Osteocyte (in vitro differentiated cells): ENCODE results near the gene FAM200B. TPM values are rescaled to one million over a fixed set of nuclear protein-coding genes. Genes with fewer than 3 reads are reported as not detected.

Experiments used
- DNase-seq: peaks from one replicate; pipeline ENCODE4 v3.0.0; 2021; ENCODE audit warnings: mixed read lengths; ENCODE audit not compliant: unreplicated experiment; ENCODE audit errors: extremely low spot score
- H3K27ac Mint-ChIP-seq: one replicate; pipeline ENCODE4 v1.8.0; 2021; ENCODE audit warnings: mild to moderate bottlenecking, mixed read lengths; ENCODE audit not compliant: unreplicated experiment
- H3K27me3 Mint-ChIP-seq: one replicate; pipeline ENCODE4 v1.8.0; 2021; ENCODE audit warnings: mixed read lengths; ENCODE audit not compliant: unreplicated experiment
- H3K36me3 Mint-ChIP-seq: one replicate; pipeline ENCODE4 v1.8.0; 2021; ENCODE audit warnings: mixed read lengths; ENCODE audit not compliant: unreplicated experiment
- H3K4me1 Mint-ChIP-seq: one replicate; pipeline ENCODE4 v1.8.0; 2021; ENCODE audit warnings: mixed read lengths; ENCODE audit not compliant: unreplicated experiment
- H3K4me3 Mint-ChIP-seq: one replicate; pipeline ENCODE4 v1.8.0; 2021; ENCODE audit warnings: mild to moderate bottlenecking, moderate library complexity, mixed read lengths; ENCODE audit not compliant: unreplicated experiment
- H3K9me3 Mint-ChIP-seq: one replicate; pipeline ENCODE4 v1.8.0; 2021; ENCODE audit warnings: mixed read lengths; ENCODE audit not compliant: unreplicated experiment
- CTCF ChIP-seq: fragments of 200-600 bp; sonication (generic); IDR thresholded peaks from 2 replicates; pipeline ENCODE4 v1.5.0; 2021; ENCODE audit warnings: antibody characterized with exemption, mild to moderate bottlenecking, moderate library complexity
- total RNA-seq: library from RNA; stranded (reverse); gene quantifications from 2 replicates; pipeline ENCODE4 v1.2.1, GENCODE V29; 2021

FAM200B gene
- total RNA-seq, 1 donor from 2014 or later = 45.0 TPM

- Mint-ChIP-seq H3K4me3 (peak overlapping the region; percentile 96), H3K4me1 (peaks cover 65% of the 10 kb centered on the region), H3K27me3 (no peaks in the 10 kb centered on the region), H3K36me3 (no peaks in the 10 kb centered on the region), H3K27ac (peak overlapping the region; percentile 100), H3K9me3 (no peaks in the 10 kb centered on the region)
- no peak for DNase-seq
- no peak for TF ChIP-seq CTCF
These were observed 26.9 kb upstream of the FAM200B start for GRCh38 chr4:15654593-15655222.

GRCh38 chr4:15655223-15656037, 26.2 kb upstream of the FAM200B start, which contains the start of gene FBXL5:
Gene FBXL5, minus strand, starts transcription at chr4:15655357. Its CDS starts 70 bp downstream, at chr4:15655287.
- Mint-ChIP-seq H3K4me3 (peak within 1 kb of the TSS; percentile 96), H3K9me3 (no peaks in the 10 kb centered on the region), H3K27me3 (no peaks in the 10 kb centered on the region), H3K36me3 (no peaks in the 10 kb centered on the region), H3K27ac (peak within 1 kb of the TSS; percentile 100), H3K4me1 (peaks cover 65% of the 10 kb centered on the region)
- peak; percentile 96 for DNase-seq
- no peak for TF ChIP-seq CTCF

- Mint-ChIP-seq H3K27me3 (no peaks in the 10 kb centered on the region), H3K36me3 (no peaks in the 10 kb centered on the region), H3K9me3 (no peaks in the 10 kb centered on the region), H3K27ac (peak overlapping the region; percentile 100), H3K4me3 (peak overlapping the region; percentile 88), H3K4me1 (peaks cover 61% of the 10 kb centered on the region)
- TF ChIP-seq CTCF = no peak
- no peak for DNase-seq
These were observed 25.6 kb upstream of the FAM200B start for GRCh38 chr4:15656038-15656470.

DNA sequence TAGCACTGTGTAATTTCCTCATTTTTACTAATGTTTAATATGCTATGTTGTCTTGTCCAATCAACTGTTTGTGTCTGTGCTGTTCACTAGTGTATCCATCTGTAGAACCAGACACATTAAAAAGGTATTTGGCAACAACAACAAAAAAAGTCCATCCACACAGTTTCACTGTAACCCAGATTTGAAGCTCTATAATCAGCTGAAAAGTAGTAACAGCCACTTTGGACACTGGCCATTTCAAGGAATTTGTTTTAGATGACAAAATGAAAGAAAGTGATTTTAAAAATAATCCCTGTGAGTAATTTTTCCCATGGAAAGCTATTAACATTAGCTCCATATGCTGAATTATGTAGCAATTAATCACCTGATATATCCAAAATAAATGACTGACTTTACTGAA, 24.3 kb upstream of the FAM200B start:
- no peak overlapping the region for H3K4me3 Mint-ChIP-seq
- no peaks in the 10 kb centered on the region for H3K36me3 Mint-ChIP-seq
- DNase-seq = no peak

More for the DNA sequence above, 24.3 kb upstream of the FAM200B start:
- Mint-ChIP-seq H3K27ac (peak overlapping the region; percentile 75), H3K4me1 (peaks cover 49% of the 10 kb centered on the region), H3K27me3 (no peaks in the 10 kb centered on the region), H3K9me3 (no peaks in the 10 kb centered on the region)
- TF ChIP-seq CTCF = no peak
